ENCODE measurements around the gene HJV.
"Not testable (repeated sequence)": the region's sequence is repeated elsewhere in the genome, so short reads cannot be mapped to it uniquely, and the experiment has no call there.

HJV gene, protein sequence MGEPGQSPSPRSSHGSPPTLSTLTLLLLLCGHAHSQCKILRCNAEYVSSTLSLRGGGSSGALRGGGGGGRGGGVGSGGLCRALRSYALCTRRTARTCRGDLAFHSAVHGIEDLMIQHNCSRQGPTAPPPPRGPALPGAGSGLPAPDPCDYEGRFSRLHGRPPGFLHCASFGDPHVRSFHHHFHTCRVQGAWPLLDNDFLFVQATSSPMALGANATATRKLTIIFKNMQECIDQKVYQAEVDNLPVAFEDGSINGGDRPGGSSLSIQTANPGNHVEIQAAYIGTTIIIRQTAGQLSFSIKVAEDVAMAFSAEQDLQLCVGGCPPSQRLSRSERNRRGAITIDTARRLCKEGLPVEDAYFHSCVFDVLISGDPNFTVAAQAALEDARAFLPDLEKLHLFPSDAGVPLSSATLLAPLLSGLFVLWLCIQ

GRCh38 chr1:146021622-146022402 is at the start of gene HJV:
Gene HJV, minus strand, starts transcription at chr1:146021735. Its CDS starts 1,504 bp downstream, at chr1:146020231.
- no peak for DNase-seq

DNA sequence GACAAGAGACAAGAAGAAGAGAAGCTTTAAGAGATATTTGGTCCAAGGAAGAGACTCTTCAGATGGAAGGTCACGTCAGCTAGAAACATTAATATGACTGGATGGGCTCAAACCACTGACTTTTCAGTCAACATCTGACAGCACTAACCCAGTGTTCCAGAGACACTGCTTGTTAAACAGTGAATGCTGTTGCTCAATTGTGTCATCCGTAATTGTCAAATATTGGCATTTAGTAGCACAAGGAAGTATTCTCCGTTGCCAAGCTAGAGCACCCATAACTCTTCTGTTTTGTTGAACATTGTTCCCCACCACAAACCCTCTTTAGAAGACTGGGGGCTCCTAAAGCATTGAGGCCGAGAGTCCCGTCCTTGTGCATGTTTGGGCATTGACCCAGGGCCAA is 37.6 kb upstream of the HJV start:
- not testable (repeated sequence) for DNase-seq

DNA sequence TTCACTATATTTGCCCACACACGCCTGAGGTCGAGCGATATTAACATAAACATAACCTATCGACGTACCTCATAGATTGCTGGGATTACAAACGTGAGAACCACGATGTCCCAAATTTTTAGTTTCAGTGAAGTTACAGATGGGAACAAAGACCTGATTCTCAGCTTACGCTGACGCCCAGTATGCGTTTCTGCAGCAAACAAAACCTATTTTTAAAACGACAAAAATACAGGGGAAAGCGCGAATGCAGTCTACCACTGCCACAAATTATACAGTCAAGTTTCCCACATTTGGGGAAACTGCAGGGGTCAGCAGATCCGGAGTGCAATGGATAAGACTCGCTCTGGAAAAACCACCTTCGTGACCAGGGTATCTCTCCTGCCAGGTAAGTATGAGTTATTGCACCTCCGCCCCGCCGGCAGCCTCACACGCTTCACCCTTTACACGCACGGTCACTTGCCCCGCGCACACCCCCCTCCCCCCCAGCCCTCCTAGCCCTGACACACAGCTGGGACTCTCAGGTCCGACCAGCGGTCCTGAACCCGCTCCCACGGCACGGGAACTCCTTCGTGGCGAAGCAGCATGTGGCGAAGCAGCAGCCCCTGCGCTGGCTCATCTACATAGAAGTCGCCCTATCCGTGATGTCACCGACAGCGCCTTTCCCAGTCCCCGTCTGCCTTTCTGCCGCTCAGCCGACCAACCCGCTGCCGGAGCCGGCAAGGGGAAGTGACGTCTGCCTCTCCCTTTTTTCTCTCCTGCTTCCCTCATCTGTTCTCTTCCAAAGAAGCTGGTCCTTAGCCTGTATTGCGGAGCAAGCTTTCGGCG is 30.5 kb upstream of the HJV start:
- peak; percentile 91 for DNase-seq

- DNase-seq, result no peak
Measured at GRCh38 chr1:146051452-146051851, 29.9 kb upstream of the HJV start.

DNA sequence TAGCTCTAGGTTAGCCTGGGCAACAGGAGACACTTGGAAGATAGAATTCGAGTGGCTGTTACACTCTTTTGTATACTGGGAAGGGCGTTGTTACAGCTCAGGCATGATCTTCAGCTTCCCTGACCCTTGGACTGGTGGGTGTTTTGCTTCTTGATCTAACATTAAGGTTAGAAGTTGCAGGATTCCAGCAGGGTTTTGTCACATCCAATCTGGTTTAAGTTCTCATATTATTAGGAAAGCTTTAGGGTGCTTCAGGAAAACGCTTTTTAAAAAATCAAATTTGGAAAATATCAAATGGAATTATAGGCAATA is 29.1 kb upstream of the HJV start:
- not testable (repeated sequence) for DNase-seq

- DNase-seq, result not testable (repeated sequence)
Measured at GRCh38 chr1:146049866-146050651, 28.5 kb upstream of the HJV start.

- no peak for DNase-seq
Measured at GRCh38 chr1:146049436-146049835, 27.9 kb upstream of the HJV start.

DNA sequence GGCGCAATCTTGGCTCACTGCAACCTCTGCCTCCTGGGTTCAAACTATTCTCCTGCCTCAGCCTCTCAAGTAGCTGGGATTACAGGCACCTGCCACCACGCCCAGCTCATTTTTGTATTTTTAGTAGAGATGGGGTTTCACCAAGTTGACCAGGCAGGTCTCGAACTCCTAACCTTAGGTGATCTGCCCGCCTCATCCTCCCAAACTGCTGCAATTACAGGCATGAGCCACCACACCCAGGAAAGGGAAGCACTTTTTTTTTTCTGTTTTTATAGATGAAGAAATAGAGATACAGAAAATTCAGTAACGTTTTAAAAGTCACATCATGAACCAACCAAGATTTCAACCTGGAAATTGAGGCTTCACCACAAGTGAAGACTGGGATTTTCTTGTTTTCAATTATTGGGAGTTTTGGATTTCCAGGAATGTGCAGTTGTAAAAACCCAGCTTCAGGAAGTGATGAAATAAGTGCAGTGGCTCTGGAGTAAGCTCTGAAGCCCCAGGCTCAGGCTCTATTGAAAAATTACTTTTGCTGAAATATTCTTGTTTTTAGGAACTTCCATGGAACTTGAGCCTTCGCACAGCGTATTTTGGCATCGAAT is 27.1 kb upstream of the HJV start:
- not testable (repeated sequence) for DNase-seq

GRCh38 chr1:146046664-146047063 is 25.1 kb upstream of the HJV start:
- DNase-seq, result no peak

- DNase-seq, result no peak
Measured at GRCh38 chr1:146039844-146040194, 18.3 kb upstream of the HJV start.

DNA sequence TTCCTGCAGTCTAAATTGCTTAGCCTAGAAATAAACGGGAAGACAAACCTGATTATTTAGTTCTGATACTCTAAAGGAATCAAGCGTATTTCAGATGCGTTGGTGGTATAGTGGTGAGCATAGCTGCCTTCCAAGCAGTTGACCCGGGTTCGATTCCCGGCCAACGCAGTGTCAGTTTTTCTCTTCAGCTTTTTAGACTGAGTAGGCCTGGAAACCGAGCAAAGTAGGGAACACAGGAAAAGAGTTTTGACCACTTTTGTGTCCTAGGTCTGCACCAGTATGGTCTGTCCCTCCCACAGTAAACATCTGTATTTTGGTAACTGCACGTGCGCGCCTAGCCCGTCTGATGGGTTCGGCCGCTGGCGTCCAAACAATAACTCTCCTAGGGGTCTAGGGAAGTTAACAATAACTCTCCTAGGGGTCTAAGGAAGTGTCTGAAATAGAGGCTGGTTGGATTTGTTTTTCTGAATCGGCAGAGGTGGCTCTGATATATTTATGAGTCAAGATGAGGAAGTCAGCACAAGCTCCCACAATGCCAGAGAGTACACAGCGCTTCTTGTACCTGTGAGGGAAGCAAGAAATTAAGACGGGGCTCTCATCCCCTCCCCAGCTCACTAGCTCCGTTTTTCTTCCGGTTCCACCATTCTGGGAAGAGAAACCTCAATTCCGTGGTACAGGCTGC is 15.6 kb upstream of the HJV start:
- DNase-seq, result peak; percentile 73

DNA sequence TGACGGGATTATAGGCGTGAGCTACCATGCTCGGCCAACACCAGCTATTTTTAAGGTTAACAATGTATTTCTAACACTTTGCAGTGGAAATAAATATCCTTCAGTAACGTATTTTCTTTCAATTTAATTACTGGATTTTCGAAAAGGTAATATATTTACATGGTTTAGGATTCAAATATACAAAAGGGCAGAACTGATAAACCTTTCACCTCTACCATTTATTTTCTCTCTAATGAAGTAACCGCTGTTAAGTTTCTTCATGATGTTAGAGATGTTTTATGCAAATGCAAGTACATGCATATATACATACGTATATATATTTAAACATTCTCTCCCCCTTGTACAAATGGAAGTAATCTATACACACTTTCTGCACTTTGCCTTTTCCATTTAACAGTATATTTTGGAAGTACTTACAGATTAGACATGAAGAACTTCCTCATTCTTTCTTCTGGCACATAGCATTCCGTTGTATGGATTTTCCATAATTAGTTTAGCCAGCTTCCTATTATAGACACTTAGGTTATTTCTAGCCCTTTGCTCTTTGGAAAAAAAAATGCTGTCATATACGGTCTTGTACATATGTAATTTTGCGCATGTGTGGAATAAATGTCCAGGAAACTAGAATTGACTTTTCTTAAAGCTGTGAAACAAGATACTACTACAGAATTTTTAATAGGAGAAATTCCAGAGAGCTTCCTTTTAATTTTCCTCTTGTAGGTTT is 14.9 kb upstream of the HJV start:
- DNase-seq, result no peak

DNA sequence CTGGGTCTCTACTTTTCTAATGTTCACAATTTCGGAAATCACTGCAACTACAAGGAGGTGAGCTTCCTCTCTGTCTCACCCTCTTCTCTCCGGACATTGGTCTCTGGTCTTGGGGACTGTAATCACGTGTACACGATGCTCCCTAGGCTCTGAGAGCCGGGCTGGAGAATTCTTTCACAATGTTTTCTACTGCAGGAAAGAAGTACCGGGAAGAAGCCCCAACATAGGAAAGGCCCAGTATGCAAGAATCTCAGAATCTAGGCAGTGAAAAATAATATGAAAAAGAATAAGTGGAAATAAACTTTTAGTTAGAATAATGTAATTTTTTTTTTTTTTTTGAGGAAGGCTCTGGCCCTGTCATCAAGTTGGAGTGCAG is 13.5 kb upstream of the HJV start:
- DNase-seq, result no peak

DNA sequence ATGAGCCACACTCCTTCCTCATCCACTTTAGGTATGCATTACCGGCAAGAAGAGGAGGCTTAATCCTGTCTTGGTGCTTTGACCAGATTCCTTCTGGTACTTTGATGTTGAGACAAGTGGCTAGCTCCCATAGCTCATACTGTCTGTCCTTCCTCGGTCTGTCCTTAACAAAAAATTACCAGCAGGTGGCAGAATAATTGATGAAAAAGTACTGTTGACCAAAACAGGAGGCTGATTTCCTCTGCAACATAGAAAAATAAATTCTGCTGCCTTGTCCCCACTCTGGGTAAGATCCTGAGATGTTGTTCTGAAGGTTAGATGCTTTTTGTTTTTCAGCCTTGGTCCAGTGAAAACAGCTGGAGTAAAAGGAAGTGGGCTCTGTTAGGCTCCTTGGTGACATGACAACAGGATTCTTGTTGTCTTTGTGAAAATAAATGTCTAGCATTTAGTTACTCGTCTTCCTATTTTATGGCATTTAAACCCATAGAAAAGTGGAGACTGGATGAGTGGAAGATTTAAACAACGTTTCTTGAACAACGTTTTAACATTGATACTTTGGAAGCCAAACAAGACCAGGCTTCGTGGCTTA is 11.2 kb upstream of the HJV start:
- DNase-seq, result peak; percentile 20

DNA sequence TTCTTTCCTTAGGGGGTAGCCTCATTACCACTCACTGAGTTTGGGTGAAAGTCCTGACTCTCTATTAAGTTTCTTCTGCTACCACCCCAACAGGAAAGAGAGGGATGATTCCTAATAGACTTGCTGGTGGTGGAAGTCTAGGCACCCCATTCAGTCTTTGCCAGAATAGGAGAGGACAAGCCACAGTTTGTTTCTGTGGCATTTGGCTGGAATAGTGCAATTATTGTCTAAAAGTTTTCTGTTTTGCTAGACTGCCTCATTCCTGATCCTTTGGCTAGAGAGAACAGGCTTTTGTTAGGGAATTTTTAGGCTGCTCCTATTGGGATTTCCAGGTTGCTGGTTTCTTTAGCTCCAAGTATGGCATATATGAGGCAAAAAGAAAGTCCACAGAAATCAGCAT is 9.9 kb upstream of the HJV start:
- no peak for DNase-seq

DNA sequence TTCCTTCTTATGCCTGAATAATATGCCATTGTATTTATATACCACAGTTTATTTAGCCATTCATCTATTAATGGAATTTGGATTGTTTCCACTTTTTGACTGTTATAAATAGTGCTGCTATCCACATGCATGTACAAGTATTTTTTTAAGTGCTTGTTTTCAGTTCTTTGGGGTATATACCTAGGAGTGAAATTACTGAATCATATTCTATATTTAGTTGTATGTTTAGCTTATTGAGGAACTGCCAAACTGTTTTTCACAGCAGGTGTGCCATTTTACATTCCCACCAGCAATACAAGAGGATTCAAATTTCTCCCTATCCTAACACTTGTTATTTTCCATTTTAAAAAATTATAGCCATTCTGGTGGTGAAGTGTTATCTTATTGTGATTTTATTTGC is 7.6 kb upstream of the HJV start:
- no peak for DNase-seq

DNA sequence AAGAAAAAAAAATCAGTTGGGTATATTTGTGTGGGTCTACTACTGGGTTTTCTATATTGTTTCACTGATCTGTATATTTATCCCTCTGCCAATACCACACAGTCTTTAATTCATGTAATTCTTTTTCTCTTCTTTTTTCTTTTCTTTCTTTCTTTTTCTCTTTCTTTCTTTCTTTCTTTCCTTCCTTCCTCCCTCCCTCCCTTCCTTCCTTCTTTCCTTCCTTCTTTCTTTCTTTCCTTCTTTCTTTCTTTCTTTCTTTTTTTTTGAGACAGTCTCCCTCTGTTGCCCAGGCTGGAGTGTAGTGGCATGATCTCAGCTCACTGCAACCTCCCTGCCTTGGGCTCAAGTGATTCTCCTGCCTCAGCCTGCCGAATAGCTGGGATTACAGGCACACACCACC is 5.1 kb upstream of the HJV start:
- not testable (repeated sequence) for DNase-seq

DNA sequence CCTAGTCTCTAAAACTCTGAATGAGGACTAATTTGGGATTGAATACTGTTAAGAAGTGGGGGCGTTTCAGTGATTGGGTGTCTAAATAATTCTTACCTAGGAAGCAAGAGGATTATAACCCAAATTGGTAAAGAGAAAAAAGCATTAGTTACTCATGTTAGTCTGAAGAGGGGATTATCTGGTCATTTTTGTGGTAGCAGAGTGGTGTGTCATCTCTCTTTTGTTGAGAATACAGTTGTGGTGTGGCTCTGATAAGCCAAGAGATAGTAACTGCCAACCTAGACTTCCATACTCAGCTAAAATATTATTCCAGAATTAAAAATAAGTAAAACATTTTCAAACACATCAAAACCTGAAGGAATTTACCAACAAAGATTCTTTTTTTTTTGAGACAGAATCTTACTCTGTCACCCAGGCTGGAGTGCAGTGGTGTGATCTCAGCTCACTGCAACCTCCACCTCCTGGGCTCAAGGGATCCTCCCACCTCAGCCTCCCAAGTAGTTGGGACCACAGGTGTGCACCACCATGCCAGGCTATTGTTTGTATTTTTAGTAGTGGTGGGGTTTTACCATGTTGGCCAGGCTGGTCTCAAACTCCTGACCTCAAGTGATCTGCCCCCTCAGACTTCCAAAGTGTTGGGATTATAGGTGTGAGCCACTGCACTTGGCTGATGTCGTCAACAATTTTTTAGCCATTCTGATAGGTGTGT is 4.4 kb upstream of the HJV start:
- DNase-seq, result not testable (repeated sequence)

DNA sequence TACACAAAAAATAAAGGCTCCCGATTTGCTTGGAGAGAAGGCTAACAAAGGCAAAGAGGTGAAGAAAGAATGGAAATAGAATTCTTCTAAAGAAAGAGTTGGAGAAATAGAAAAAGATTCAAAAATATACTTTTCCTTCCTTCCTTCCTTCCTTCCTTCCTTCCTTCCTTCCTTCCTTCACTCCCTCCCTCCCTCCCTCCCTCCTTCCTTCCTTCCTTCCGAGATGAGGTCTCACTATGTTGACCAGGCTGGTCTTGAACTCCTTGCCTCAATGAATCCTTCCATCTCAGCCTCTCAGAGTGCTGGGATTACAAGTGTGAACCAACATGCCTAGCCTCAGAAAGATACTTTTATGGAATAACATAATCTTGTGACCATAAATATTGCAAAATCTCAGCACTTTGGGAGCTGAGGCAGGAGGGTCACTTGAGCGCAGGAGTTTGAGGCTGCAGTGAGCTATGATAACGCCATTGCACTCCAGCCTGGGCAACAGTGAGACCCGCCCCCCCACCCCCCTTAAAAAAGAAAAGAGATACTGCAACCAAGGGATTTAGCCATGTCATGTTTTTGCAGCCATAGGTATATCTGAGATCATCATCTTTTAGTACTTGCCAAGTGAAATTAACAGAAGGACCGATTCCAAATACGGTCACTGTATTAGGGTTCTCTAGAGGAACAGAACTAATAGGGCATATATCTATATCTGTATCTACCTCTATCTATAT is 1.0 kb upstream of the HJV start:
- no peak for DNase-seq

Measured in DMS79 (cell line).